Peyer's patch (tissue), 4 donors: ENCODE data around the gene HEATR3. TPM values are rescaled to one million over a fixed set of nuclear protein-coding genes. Genes with fewer than 3 reads are reported as not detected.

Source experiments
- DNase-seq, 3 donors: peaks; one replicate each; pipeline ENCODE4 v3.0.0-alpha.2; 2017 to 2019
- H3K27ac ChIP-seq, 4 donors: fragments of 200-600 bp; sonication (generic); one replicate each; pipeline ENCODE4 v1.5.1; 2016 to 2019
- H3K27me3 ChIP-seq, 2 donors: fragments of 200-600 bp; sonication (generic); one replicate each; pipeline ENCODE4 v1.5.1; 2019
- H3K36me3 ChIP-seq, 3 donors: fragments of 200-600 bp; sonication (generic); one replicate each; pipeline ENCODE4 v1.5.1; 2016 to 2019
- H3K4me1 ChIP-seq, 4 donors: fragments of 200-600 bp; sonication (generic); one replicate each; pipeline ENCODE4 v1.5.1; 2016 to 2019
- H3K4me3 ChIP-seq, 4 donors: fragments of 200-600 bp; sonication (generic); 1 replicate in 3 of 4; 2 replicates in 1 of 4; pipeline ENCODE4 v1.5.1; 2016 to 2019; ENCODE audit warnings: mild to moderate bottlenecking in 1 of 4
- H3K9me3 ChIP-seq, 4 donors: fragments of 200-600 bp; sonication (generic); one replicate each; pipeline ENCODE4 v1.5.1; 2016 to 2019; ENCODE audit warnings: mild to moderate bottlenecking in 1 of 4
- CTCF ChIP-seq, 6 experiments: fragments of 450-650 bp in 4 of 6; fragments of 200-600 bp in 2 of 6; sonication (generic) in 1 of 6; IDR thresholded peaks; one replicate each; pipeline ENCODE4 v1.5.1; 2017 to 2019; ENCODE audit warnings: antibody characterized with exemption in 6 of 6, mild to moderate bottlenecking in 3 of 6, moderate library complexity in 1 of 6
- POLR2A ChIP-seq, 2 donors: fragments of 450-650 bp; IDR thresholded peaks; one replicate each; pipeline ENCODE4 v1.5.1; 2017; ENCODE audit warnings: antibody characterized with exemption in 2 of 2, mild to moderate bottlenecking in 2 of 2, moderate library complexity in 2 of 2
- total RNA-seq, 4 donors: library from RNA; depleted of rRNA; stranded (reverse); fragments of >200 nt; gene quantifications; one replicate each; pipeline ENCODE4 v1.1.0, GENCODE V29; 2016

The HEATR3 gene
- total RNA-seq, 4 donors from 2014 or later = 22.4 to 39.7 (median 29.6) TPM

DNA sequence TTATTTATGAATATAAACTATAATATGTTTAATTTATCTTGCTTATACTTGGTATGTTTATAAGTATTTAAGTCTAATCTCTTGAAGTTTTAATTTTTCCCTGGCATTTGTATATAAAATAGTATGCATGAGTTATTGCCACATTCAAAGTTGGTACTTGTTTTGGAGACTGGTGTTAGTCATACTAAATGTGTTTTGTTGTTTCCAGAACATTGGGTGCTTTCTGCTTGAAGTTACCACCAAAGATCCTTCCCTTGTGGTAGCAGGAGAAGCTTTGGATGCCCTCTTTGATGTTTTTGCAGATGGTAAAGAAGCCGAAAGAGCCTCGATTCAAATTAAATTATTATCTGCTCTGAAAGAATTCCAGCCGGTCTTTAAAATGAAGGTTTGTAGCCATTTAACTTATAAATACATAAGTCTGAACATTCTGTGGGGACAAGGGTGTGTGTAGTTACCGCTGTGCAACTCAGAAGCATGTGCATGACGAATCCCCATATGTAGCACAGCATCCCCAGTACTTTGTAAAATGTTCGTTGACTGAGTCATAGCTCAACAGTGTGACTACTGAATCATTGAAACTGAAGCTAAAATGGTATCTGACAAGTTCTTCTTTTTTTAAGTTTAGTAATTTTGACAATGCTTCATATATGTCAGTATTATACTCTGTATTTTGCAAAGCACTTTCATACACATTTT lies 36.4 kb downstream of the HEATR3 start:
- no peak for TF ChIP-seq CTCF (IDR thresholded peaks at IDR 0.05)
- TF ChIP-seq POLR2A (IDR thresholded peaks at IDR 0.05) = no peak
- H3K9me3 ChIP-seq = no peaks in the 10 kb centered on the region
- peaks cover 0 to 56% (median 0%) of the 10 kb centered on the region in 3 donors for H3K36me3 ChIP-seq
- H3K4me3 ChIP-seq = no peak overlapping the region
- DNase-seq = no peak
- H3K4me1 ChIP-seq = no peaks in the 10 kb centered on the region
- H3K27ac ChIP-seq = no peak overlapping the region
- no peaks in the 10 kb centered on the region for H3K27me3 ChIP-seq

DNA sequence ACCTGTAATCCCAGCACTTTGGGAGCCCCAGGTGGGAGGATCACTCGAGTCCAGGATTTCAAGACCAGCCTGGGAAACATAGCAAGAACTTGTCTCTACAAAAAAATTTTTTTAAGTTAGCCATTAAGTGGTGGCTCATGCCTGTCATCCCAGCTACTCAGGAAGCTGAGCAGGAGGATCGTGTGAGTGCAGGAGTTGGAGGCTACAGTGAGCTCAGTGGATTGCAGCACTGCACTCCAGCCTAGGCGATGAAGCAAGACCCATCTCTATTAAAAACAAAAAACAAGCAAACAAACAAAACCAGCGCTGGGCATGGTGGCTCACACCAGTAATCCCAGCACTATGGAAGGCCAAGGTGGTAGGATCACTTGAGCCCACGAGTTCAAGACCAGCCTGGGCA lies 38.0 kb downstream of the HEATR3 start:
- H3K4me3 ChIP-seq = no peak overlapping the region
- H3K27ac ChIP-seq = no peak overlapping the region
- no peak for DNase-seq
- no peaks in the 10 kb centered on the region for H3K9me3 ChIP-seq
- no peaks in the 10 kb centered on the region for H3K4me1 ChIP-seq
- no peaks in the 10 kb centered on the region for H3K27me3 ChIP-seq
- TF ChIP-seq CTCF (IDR thresholded peaks at IDR 0.05) = no peak
- TF ChIP-seq POLR2A (IDR thresholded peaks at IDR 0.05) = no peak
- H3K36me3 ChIP-seq = peaks cover 0 to 56% (median 0%) of the 10 kb centered on the region in 3 donors

GRCh38 chr16:50114357-50115129 lies 48.8 kb downstream of the HEATR3 start:
- peak in 1 of 3 donors; percentile 24 for DNase-seq
- no peaks in the 10 kb centered on the region for H3K36me3 ChIP-seq
- TF ChIP-seq POLR2A (IDR thresholded peaks at IDR 0.05) (no peak), CTCF (IDR thresholded peaks at IDR 0.05) (no peak)
- H3K9me3 ChIP-seq = no peaks in the 10 kb centered on the region
- H3K4me1 ChIP-seq = no peaks in the 10 kb centered on the region
- H3K4me3 ChIP-seq = no peak overlapping the region
- H3K27me3 ChIP-seq = no peaks in the 10 kb centered on the region
- no peak overlapping the region for H3K27ac ChIP-seq

GRCh38 chr16:50120711-50121110 lies 54.9 kb downstream of the HEATR3 start:
- TF ChIP-seq CTCF (IDR thresholded peaks at IDR 0.05) (no peak), POLR2A (IDR thresholded peaks at IDR 0.05) (no peak)
- H3K27me3 ChIP-seq = no peaks in the 10 kb centered on the region
- DNase-seq = no peak
- no peak overlapping the region for H3K4me3 ChIP-seq
- no peaks in the 10 kb centered on the region for H3K9me3 ChIP-seq
- peaks cover 0 to 11% (median 0%) of the 10 kb centered on the region in 4 donors for H3K4me1 ChIP-seq
- no peaks in the 10 kb centered on the region for H3K36me3 ChIP-seq
- H3K27ac ChIP-seq = peak overlapping the region in 3 of 4 donors; percentile 10 to 71 (median 53)

DNA sequence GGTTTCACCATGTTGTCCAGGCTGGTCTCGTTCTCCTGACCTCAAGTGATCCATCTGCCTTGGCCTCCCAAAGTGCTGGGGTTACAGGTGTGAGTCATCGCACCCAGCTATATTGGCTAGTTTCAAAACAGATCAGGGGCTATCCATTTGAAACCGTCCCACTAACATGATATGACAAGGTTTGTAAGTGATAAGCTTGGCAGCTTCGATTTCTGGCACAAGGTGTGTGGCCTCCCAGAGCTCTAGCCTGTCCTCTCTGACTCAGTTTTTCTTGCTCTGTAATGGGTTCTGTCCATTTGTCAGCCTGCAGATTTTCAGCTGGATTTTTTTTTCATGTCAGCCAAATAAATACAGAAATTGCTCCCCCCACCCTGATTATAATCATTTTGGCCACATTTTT lies 55.5 kb downstream of the HEATR3 start:
- no peaks in the 10 kb centered on the region for H3K27me3 ChIP-seq
- TF ChIP-seq CTCF (IDR thresholded peaks at IDR 0.05) = no peak
- no peak for TF ChIP-seq POLR2A (IDR thresholded peaks at IDR 0.05)
- no peaks in the 10 kb centered on the region for H3K9me3 ChIP-seq
- no peaks in the 10 kb centered on the region for H3K36me3 ChIP-seq
- H3K4me3 ChIP-seq = no peak overlapping the region
- peaks cover 0 to 11% (median 0%) of the 10 kb centered on the region in 4 donors for H3K4me1 ChIP-seq
- H3K27ac ChIP-seq = peak overlapping the region in 3 of 4 donors; percentile 10 to 71 (median 69)
- peak in 1 of 3 donors; percentile 51 for DNase-seq
